Iris pigment epithelial cell (primary cell): ENCODE results near the gene ZMYM5.
A peak's percentile ranks its signal among the peaks of the same experiment; 100 is the strongest.
"Not testable (repeated sequence)": the region's sequence is repeated elsewhere in the genome, so short reads cannot be mapped to it uniquely, and the experiment has no call there.

Experiments used
- DNase-seq: peaks from one replicate; pipeline ENCODE4 v3.0.0-alpha.2; 2011; ENCODE audit warnings: low read depth

ZMYM5 gene

DNA sequence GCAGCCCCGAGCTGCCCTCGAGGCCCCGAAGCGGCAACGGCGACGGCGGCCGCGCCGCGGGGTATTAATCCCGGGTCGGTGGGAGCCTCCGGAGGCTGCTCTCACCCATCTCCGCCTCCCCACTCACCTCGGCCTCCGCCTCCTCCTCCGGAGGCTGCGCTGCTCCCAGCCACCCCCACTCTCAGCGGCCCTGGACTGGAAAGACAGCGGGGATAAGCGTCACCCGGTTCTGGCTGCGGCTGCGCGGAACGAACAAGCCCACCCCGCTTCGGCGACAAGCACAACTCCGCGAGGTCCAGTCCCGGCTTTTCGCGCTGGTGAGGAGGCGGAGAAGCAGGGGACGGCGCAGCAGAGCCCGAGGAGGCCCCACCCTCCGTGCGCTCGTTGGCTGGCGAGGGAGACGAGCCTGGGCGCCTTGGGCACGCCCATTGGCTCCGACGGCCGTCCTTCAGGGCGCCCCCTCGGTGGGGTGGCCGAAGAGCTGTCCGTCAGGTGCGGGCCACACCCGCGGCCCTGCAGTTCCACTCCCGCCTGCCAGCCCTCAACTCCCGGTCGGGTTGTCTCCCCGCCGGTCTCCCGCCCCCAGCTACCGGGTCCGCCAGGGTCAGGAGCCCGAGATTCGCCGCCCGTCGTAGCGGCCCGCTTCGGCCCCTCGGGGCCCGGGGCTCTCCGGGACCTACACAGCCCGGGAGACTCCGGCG lies at the start of gene ZMYM5:
ZMYM5 (minus strand) TSS at position 327 of the 701 bp plus-strand sequence. CDS start 11,469 bp downstream, outside the sequence.
- DNase-seq, result peak; percentile 100

DNA sequence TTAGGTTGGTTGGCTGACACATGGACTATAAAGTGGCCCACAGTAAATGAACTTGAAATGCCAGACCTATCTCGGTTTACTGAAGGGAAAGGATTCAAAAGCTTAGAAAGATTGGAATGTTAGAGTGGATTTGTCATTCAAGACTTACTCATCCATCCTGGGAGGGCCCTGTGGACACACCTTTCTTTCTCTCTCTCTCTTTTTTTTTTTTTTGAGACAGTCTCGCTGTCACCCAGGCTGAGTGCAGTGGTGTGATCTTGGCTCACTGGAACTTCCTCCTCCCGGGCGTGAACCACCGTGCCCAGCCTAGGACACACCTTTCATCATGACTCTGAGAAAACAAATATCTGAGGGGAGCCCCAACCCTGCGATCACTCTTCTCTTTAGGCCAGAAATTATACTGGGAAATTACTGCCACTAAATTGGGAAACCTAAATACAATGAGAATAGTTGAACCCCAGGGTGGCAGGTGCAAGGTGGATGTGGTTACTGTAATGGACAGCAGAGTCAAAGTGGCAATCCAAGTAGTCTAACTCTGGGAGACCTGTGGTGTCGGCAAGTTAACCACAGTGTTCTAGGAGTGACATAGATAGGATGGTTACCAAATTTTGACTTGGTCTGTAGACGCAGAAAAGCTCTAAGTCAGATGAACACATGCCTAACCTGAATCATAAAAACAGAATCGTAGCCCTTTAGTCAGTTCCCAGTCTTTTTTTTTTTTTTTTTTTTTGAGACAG lies 47.1 kb upstream of the ZMYM5 start:
- peak; percentile 81 for DNase-seq

- DNase-seq, result no peak
Measured at GRCh38 chr13:19908350-19908986, 45.0 kb upstream of the ZMYM5 start.

DNA sequence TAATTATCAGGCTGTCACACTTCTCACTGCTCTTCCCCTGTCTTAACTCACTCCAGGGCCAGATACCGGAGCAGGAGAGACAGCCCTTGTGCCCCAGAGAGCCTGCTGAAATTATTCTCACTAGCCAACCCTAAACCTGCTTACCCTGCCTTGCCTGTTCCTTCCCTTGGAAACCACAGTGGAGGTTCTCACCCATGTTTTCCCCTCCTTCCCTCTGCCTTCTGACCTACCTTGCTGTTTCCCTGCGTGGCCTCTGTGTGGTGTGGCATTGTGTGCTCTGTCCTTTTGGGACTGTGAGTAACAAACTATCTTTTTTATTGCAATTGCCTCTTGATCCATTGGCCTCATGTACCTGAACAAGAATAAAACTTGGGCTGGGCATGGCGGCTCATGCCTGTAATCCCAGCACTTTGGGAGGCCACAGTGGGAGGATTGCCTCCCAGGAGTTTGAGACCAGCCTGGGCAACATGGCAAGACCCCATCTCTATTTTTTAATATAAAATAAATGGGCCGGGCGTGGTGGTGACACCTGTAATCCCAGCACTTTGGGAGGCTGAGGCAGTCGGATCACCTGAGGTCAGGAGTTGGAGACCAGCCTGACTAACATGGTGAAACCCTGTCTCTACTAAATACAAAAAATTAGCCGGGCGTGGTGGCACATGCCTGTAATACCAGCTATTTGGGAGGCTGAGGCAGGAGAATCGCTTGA lies 42.2 kb upstream of the ZMYM5 start:
- DNase-seq, result not testable (repeated sequence)

DNA sequence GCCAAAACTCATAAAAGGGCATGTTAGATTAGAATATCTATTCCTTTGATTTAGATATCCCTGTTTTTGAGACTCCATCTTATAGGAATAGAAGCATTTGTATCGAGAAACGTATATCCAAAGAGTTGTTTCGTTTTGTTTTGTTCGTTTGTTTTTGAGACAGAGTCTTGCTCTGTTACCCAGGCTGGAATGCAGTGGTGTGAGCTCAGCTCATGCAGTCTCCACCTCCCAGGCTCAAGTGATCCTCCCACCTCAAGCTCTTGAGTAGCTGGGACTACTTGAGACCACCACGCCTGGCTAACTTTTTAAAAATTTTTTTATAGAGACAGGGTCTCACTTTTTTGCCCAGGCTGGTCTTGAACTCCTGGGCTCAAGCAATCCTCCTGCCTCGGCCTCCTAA lies 26.6 kb upstream of the ZMYM5 start:
- no peak for DNase-seq

GRCh38 chr13:19888799-19889198 lies 25.4 kb upstream of the ZMYM5 start:
- DNase-seq, result peak; percentile 30

DNA sequence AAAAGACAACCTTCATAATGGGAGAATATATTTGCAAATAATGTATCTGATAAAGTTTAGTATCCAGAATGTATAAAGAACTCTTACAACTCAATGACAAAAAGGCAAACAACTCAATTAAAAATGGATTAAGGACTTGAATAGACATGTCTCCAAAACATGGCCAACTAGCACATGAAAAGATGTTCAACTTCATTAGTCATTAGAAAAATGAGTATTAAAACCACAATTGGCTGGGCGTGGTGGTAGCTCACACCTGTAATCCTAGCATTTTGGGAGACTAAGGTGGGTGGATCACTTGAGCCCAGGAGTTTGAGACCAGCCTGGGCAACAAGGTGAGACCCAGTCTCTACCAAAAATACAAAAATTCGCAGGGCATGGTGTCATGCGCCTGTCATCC lies 18.8 kb upstream of the ZMYM5 start:
- DNase-seq, result no peak

DNA sequence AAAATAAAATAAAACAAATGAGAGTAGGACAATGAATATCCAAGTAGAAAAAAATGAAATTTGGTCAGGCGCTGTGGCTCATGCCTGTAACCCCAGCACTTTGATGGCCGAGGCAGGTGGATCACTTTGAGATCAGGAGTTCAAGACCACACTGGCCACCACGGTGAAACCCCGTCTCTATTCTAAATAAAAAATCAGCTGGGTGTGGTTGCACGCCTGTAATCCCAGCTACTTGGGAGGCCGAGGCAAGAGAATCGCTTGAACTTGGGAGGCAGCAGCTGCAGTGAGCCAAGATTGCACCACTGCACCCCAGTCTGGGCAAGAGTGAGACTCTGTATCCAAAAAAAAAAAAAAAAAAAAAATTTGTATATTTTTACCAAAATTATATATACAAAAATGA lies 18.2 kb upstream of the ZMYM5 start:
- DNase-seq, result no peak

GRCh38 chr13:19864746-19865309 lies 1.4 kb upstream of the ZMYM5 start:
- peak; percentile 79 for DNase-seq

- DNase-seq, result peak; percentile 85
Measured at GRCh38 chr13:19864024-19864745, 736 bp upstream of the ZMYM5 start.

GRCh38 chr13:19862481-19863313 lies 752 bp downstream of the ZMYM5 start:
- DNase-seq, result peak; percentile 31

DNA sequence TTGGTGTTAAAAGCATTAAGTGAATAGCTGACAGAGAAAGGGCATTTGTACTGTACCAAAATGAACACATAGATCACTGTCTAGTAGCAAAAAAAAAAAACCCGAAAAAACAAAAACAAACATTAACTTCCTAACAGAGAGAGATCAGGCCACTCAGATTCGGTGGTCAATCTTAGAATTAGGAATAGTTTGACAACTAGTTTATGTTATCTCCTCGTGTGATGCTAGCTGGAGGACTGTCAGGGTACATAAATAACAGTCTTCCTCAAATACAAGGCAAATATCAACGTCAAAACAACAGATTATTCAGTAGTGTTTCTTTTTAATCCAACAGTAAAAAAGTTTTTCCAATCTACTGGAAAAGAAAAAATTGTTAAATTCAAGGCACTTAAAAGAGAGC lies 1.7 kb downstream of the ZMYM5 start:
- no peak for DNase-seq

- peak; percentile 77 for DNase-seq
Measured at GRCh38 chr13:19860884-19861655, 2.4 kb downstream of the ZMYM5 start.

- DNase-seq, result not testable (repeated sequence)
Measured at GRCh38 chr13:19857637-19858036, 5.8 kb downstream of the ZMYM5 start.

DNA sequence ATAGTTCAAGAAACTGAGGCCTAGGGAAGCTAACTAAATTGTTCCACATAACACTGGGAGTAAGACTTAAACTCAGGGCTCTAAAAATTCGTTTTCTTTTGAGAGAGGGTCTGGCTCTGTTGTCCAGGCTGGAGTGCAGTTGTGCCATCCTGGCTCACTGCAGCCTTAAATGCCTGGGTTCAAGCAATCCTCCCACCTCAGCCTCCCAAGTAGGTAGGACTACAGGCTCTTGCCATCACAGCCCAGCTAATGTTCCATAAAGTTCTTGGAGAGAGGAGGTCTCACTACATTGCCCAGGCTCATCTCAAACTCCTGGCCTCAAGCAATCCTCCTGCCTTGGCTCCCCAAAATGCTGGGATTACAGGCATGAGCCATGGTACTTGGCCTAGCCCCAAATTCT lies 10.7 kb downstream of the ZMYM5 start:
- DNase-seq, result no peak

DNA sequence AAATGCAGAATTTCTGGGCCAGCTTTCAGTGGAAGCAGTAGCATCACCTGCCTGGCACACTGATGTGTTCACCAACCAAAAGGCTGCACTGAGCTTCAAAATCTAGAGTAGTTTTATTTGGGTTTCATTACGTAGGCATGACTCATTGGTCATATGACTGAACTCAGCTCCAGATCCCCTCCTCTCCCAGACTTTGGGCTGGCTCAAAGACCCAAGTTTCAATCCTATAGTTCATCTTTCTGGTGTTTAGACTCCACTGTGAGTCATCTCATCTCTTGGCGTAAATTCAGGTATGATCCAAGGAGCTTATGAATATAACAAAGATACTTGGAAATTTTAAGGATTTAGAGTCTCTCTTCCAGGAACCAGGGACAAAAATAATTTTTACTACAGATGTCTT lies 17.7 kb downstream of the ZMYM5 start:
- DNase-seq, result peak; percentile 98

DNA sequence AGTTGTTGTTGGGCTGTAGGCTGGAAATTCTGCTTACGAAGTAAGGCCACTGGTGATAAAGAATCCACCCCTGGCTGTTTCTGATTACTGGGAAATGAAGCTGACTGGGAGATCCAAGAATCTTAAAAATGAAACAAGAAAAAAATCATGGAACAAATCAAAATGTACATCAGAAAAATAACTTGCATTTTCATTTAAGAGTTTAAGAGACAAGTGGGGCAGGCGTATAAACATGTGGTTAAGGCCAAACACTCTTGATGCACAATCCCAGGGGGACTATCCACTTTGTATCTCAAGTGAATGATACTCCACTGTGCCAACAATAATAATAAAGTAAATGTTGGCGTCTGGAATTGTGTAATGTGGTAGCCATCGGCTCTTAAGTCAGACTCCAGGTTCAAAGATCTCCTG lies 24.6 kb downstream of the ZMYM5 start:
- DNase-seq, result peak; percentile 86

GRCh38 chr13:19836472-19836871 lies 27.0 kb downstream of the ZMYM5 start:
- peak; percentile 72 for DNase-seq

- DNase-seq, result no peak
Measured at GRCh38 chr13:19834704-19835103, 28.7 kb downstream of the ZMYM5 start.

DNA sequence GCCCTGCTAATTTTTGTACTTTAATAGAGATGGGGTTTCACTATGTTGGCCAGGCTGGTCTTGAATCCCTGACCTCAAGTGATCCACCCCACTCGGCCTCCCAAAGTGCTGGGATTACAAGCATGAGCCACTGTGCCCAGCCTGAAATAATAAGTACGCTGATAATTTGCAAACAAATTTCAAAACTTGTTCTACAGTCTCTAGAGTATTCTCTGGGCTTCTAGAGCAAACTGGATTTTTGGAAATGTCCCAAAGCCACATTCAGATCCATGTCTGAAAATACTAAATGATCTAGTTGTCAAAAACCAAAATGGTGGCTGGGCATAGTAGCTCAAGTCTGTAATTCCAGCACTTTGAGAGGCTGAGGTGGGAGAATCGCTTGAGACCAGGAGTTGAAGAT lies 40.8 kb downstream of the ZMYM5 start:
- DNase-seq, result no peak
